GOT3 (cell line): ENCODE data around the gene ARID5B.

ENCODE experiments used
- DNase-seq: peaks from one replicate; lab custom pipeline; 2025; ENCODE audit warnings: mixed read lengths; lab: John Stamatoyannopoulos, UW

Gene ARID5B

GRCh38 chr10:62075414-62075813 lies 173.9 kb downstream of the ARID5B start:
- DNase-seq: no peak

GRCh38 chr10:62075912-62076311 lies 174.4 kb downstream of the ARID5B start:
- DNase-seq: no peak

GRCh38 chr10:62076891-62077290 lies 175.4 kb downstream of the ARID5B start:
- DNase-seq: no peak

GRCh38 chr10:62077330-62078015 lies 176.0 kb downstream of the ARID5B start:
- no peak for DNase-seq

- DNase-seq: no peak
Observed at GRCh38 chr10:62079885-62080559, 178.5 kb downstream of the ARID5B start.

GRCh38 chr10:62080905-62081304 lies 179.4 kb downstream of the ARID5B start:
- DNase-seq: no peak

GRCh38 chr10:62081341-62082270 lies 180.1 kb downstream of the ARID5B start:
- DNase-seq: no peak

- no peak for DNase-seq
Observed at GRCh38 chr10:62082271-62082656, 180.8 kb downstream of the ARID5B start.

GRCh38 chr10:62082729-62083411 lies 181.4 kb downstream of the ARID5B start:
- DNase-seq: no peak

GRCh38 chr10:62083412-62084267 lies 182.1 kb downstream of the ARID5B start:
- no peak for DNase-seq

- DNase-seq: no peak
Observed at GRCh38 chr10:62084451-62084850, 183.0 kb downstream of the ARID5B start.

- DNase-seq: no peak
Observed at GRCh38 chr10:62085404-62085803, 183.9 kb downstream of the ARID5B start.

GRCh38 chr10:62085821-62086220 lies 184.3 kb downstream of the ARID5B start:
- no peak for DNase-seq

GRCh38 chr10:62087329-62087728 lies 185.8 kb downstream of the ARID5B start:
- DNase-seq: no peak

- DNase-seq: no peak
Observed at GRCh38 chr10:62088786-62089185, 187.3 kb downstream of the ARID5B start.

GRCh38 chr10:62092301-62093030 lies 191.0 kb downstream of the ARID5B start:
- DNase-seq: no peak

- no peak for DNase-seq
Observed at GRCh38 chr10:62093863-62094291, 192.4 kb downstream of the ARID5B start.

GRCh38 chr10:62095181-62096122 lies 194.0 kb downstream of the ARID5B start:
- no peak for DNase-seq

GRCh38 chr10:62096256-62096933 lies 194.9 kb downstream of the ARID5B start:
- no peak for DNase-seq
